ENCODE measurements around the gene SLC25A30. TPM values are rescaled to one million over a fixed set of nuclear protein-coding genes. Genes with fewer than 3 reads are reported as not detected.

The SLC25A30 gene
- total RNA-seq, 1 experiment from 2014 or later: 26.0 TPM

GRCh38 chr13:45356966-45357672 lies 61.1 kb downstream of the SLC25A30 start:
- CTCF ChIA-PET: no interaction called here
- H3K36me3 ChIP-seq (ENCODE audit: insufficient read depth, low read length, poor library complexity, severe bottlenecking): peaks cover 3% of the 10 kb centered on the region
- POLR2A ChIA-PET (ENCODE audit: low non-redundant PET): no interaction called here

DNA sequence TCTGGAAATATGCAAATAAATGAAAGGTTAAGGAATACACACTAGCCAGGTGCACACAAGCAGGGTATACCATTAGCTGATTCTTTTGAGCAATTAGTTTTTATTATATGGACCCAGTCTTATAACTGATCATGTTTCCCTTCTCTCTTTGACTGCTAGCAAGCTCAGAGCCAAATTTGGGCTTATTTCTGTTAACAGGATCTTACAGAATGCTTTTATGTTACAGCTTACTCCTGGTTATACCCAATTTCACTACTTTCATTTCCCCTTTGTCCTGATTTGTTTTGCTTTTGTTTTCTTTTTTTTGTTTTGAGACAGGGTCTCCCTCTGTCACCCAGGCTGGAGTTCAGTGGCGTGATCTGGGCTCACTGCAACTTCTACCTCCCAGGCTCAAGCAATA lies 64.3 kb downstream of the SLC25A30 start:
- no TSS peak for BruUV-seq (replicated peaks)
- Histone ChIP-seq H3K27ac (ENCODE audit: low read depth, low read length, poor library complexity, severe bottlenecking) (no peak overlapping the region), H3K4me1 (ENCODE audit: insufficient read depth, low read length, poor library complexity, severe bottlenecking) (peaks cover 6% of the 10 kb centered on the region), H3K9me3 (ENCODE audit: low read depth, low read length, poor library complexity, severe bottlenecking) (no peaks in the 10 kb centered on the region), H3K4me3 (ENCODE audit: low read depth, low read length, poor library complexity, severe bottlenecking) (no peak overlapping the region), H3K27me3 (replicated peaks; ENCODE audit: insufficient read depth, low read depth, low read length, poor library complexity) (no peaks in the 10 kb centered on the region), H3K36me3 (ENCODE audit: insufficient read depth, low read length, poor library complexity, severe bottlenecking) (peaks cover 11% of the 10 kb centered on the region)
- intact Hi-C loops (cut with micrococcal nuclease; ENCODE audit: unreplicated experiment): no loop called here
- CTCF ChIA-PET: no interaction called here
- no peak for DNase-seq (ENCODE audit: low spot score)
- TF ChIP-seq EZH2 (IDR thresholded peaks at IDR 0.05; ENCODE audit: borderline replicate concordance, low read depth, low read length, poor library complexity, severe bottlenecking): no peak
- TF ChIP-seq, protein P1, sequence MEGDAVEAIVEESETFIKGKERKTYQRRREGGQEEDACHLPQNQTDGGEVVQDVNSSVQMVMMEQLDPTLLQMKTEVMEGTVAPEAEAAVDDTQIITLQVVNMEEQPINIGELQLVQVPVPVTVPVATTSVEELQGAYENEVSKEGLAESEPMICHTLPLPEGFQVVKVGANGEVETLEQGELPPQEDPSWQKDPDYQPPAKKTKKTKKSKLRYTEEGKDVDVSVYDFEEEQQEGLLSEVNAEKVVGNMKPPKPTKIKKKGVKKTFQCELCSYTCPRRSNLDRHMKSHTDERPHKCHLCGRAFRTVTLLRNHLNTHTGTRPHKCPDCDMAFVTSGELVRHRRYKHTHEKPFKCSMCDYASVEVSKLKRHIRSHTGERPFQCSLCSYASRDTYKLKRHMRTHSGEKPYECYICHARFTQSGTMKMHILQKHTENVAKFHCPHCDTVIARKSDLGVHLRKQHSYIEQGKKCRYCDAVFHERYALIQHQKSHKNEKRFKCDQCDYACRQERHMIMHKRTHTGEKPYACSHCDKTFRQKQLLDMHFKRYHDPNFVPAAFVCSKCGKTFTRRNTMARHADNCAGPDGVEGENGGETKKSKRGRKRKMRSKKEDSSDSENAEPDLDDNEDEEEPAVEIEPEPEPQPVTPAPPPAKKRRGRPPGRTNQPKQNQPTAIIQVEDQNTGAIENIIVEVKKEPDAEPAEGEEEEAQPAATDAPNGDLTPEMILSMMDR (conservative IDR thresholded peaks at IDR 0.05; ENCODE audit: low read depth, low read length): no peak
- POLR2A ChIA-PET (ENCODE audit: low non-redundant PET): interaction anchor here (0.8 kb wide), 1 partner anchor 21 kb away, joined by 6 read pairs; no protein-coding TSS in a partner anchor

More at GRCh38 chr13:45356966-45357672, 61.1 kb downstream of the SLC25A30 start:
- BruUV-seq (replicated peaks): no TSS peak
- DNase-seq (ENCODE audit: low spot score): no peak
- H3K4me3 ChIP-seq (ENCODE audit: low read depth, low read length, poor library complexity, severe bottlenecking): no peak overlapping the region
- no peaks in the 10 kb centered on the region for H3K4me1 ChIP-seq (ENCODE audit: insufficient read depth, low read length, poor library complexity, severe bottlenecking)
- no peaks in the 10 kb centered on the region for H3K27me3 ChIP-seq (replicated peaks; ENCODE audit: insufficient read depth, low read depth, low read length, poor library complexity)
- H3K9me3 ChIP-seq (ENCODE audit: low read depth, low read length, poor library complexity, severe bottlenecking): no peaks in the 10 kb centered on the region
- intact Hi-C loops (cut with micrococcal nuclease; ENCODE audit: unreplicated experiment): no loop called here
- TF ChIP-seq, protein P1 (conservative IDR thresholded peaks at IDR 0.05; ENCODE audit: low read depth, low read length): no peak
- no peak for TF ChIP-seq EZH2 (IDR thresholded peaks at IDR 0.05; ENCODE audit: borderline replicate concordance, low read depth, low read length, poor library complexity, severe bottlenecking)
- H3K27ac ChIP-seq (ENCODE audit: low read depth, low read length, poor library complexity, severe bottlenecking): no peak overlapping the region

- Histone ChIP-seq H3K27ac (ENCODE audit: low read depth, low read length, poor library complexity, severe bottlenecking) (no peak overlapping the region), H3K4me3 (ENCODE audit: low read depth, low read length, poor library complexity, severe bottlenecking) (no peak overlapping the region), H3K36me3 (ENCODE audit: insufficient read depth, low read length, poor library complexity, severe bottlenecking) (peaks cover 15% of the 10 kb centered on the region), H3K9me3 (ENCODE audit: low read depth, low read length, poor library complexity, severe bottlenecking) (no peaks in the 10 kb centered on the region), H3K27me3 (replicated peaks; ENCODE audit: insufficient read depth, low read depth, low read length, poor library complexity) (no peaks in the 10 kb centered on the region), H3K4me1 (ENCODE audit: insufficient read depth, low read length, poor library complexity, severe bottlenecking) (peaks cover 6% of the 10 kb centered on the region)
- DNase-seq (ENCODE audit: low spot score): no peak
- no peak for TF ChIP-seq EZH2 (IDR thresholded peaks at IDR 0.05; ENCODE audit: borderline replicate concordance, low read depth, low read length, poor library complexity, severe bottlenecking)
- TF ChIP-seq, protein P1 (conservative IDR thresholded peaks at IDR 0.05; ENCODE audit: low read depth, low read length): no peak
- CTCF ChIA-PET: no interaction called here
- intact Hi-C loops (cut with micrococcal nuclease; ENCODE audit: unreplicated experiment): no loop called here
- BruUV-seq (replicated peaks): no TSS peak
- POLR2A ChIA-PET (ENCODE audit: low non-redundant PET): no interaction called here
Observed at GRCh38 chr13:45352031-45352430, 66.1 kb downstream of the SLC25A30 start.
